Ovary (tissue), 3 donors: ENCODE measurements around the gene CCDC83.

Experiments
- CTCF ChIP-seq, 3 donors: fragments of 450-650 bp in 2 of 3; fragments of 200-600 bp in 1 of 3; IDR thresholded peaks; one replicate each; pipeline versions ENCODE4 v1.5.1 to v1.8.0; 2016 to 2022; ENCODE audit warnings: antibody characterized with exemption in 3 of 3, mild to moderate bottlenecking in 1 of 3
- POLR2A ChIP-seq: fragments of 450-650 bp; IDR thresholded peaks from one replicate; pipeline ENCODE4 v1.6.1; 2017; ENCODE audit warnings: antibody characterized with exemption, mild to moderate bottlenecking, moderate library complexity
- donor health status: DM: no; HTN: no; CAD: no.

GRCh38 chr11:85811624-85812023, 43.6 kb upstream of the CCDC83 start:
- TF ChIP-seq CTCF (IDR thresholded peaks at IDR 0.05): no peak
- no peak for TF ChIP-seq POLR2A
